ENCODE measurements around the gene RNF150. TPM values are rescaled to one million over a fixed set of nuclear protein-coding genes. Genes with fewer than 3 reads are reported as not detected.

The RNF150 gene
- total and polyA plus RNA-seq, 2 of the 8 experiments (the other 6 are each of a cell fraction or from before 2014, with no cell fraction given) = 3.4 to 4.8 TPM

DNA sequence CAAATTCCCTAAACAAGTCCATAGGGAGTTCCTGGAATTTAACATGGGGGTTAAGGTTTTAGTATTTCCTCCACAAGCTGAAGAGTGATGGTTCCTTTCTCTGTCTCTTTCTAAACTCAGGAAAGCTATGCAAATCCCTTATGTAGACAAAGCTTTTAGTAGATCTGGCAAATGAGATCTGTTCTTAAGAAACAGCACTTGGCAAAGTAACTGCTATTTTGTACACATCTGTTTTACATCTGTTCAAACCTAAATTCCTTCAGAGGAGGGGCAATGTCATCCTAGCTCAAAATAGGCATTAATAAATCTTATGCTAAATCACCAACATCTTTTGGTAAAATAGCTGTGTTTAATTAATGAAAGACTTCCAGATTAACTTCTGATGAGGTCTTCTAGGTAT lies 239.3 kb downstream of the RNF150 start:
- H4K20me1 ChIP-seq (replicated peaks in 1 of 2; ENCODE audit: control insufficient read depth in 1 of 2, insufficient read depth in 2 of 2, low read length in 2 of 2) = no peaks in the 10 kb centered on the region
- FAIRE-seq (no peak), DNase-seq (ENCODE audit: low read depth in 1 of 2, low spot score in 2 of 2) (no peak)
- H3K36me3 ChIP-seq (ENCODE audit: control insufficient read depth in 2 of 4, insufficient read depth in 4 of 4, low read length in 3 of 4) = no peaks in the 10 kb centered on the region
- H3K27me3 ChIP-seq (replicated peaks in 1 of 4; ENCODE audit: control insufficient read depth in 3 of 4, extremely low read depth in 1 of 4, insufficient read depth in 3 of 4, low read length in 3 of 4) = no peaks in the 10 kb centered on the region
- H2BK20ac ChIP-seq (ENCODE audit: low read length) = no peak overlapping the region
- H3K56ac ChIP-seq (replicated peaks; ENCODE audit: insufficient read length, low read depth, low read length) = no peak overlapping the region
- H3K79me2 ChIP-seq (ENCODE audit: control insufficient read depth in 1 of 2, insufficient read depth in 2 of 2, low read length in 2 of 2) = no peaks in the 10 kb centered on the region
- no peaks in the 10 kb centered on the region for H3K23me2 ChIP-seq (ENCODE audit: low read depth, low read length)
- POLR2A ChIA-PET (ENCODE audit: partially characterized antibody) = no interaction called here
- no peak overlapping the region for H3K4me3 ChIP-seq (ENCODE audit: extremely low read depth in 1 of 4, insufficient read depth in 2 of 4, low read depth in 3 of 4, low read length in 4 of 4)
- no peak overlapping the region for H3K4ac ChIP-seq (replicated peaks; ENCODE audit: insufficient read length, low read depth, low read length)
- H4K8ac ChIP-seq (ENCODE audit: extremely low read depth, insufficient read depth, low read length) = no peak overlapping the region
- H3K79me1 ChIP-seq (ENCODE audit: low read depth, low read length) = no peaks in the 10 kb centered on the region
- H3K9me3 ChIP-seq (ENCODE audit: insufficient read depth in 2 of 2, low read depth in 1 of 2, low read length in 1 of 2) = no peaks in the 10 kb centered on the region
- H3K23ac ChIP-seq (ENCODE audit: insufficient read length) = no peak overlapping the region
- no peak overlapping the region for H2AFZ ChIP-seq (ENCODE audit: low read length)
- no peak overlapping the region for H3K14ac ChIP-seq (ENCODE audit: insufficient read length)
- H2BK120ac ChIP-seq (replicated peaks; ENCODE audit: low read depth, low read length) = no peak overlapping the region
- no peak overlapping the region for H3K27ac ChIP-seq (ENCODE audit: low read depth, low read length)
- H4K5ac ChIP-seq (ENCODE audit: insufficient read length, low read depth, low read length) = no peak overlapping the region
- H3K4me2 ChIP-seq (ENCODE audit: insufficient read depth in 1 of 2, low read depth in 2 of 2, low read length in 2 of 2) = no peak overlapping the region
- H3K18ac ChIP-seq (ENCODE audit: extremely low read depth, low read length) = no peak overlapping the region
- no peak overlapping the region for H3K9ac ChIP-seq (replicated peaks in 1 of 4; ENCODE audit: extremely low read depth in 1 of 4, low read depth in 3 of 4, low read length in 3 of 4)
- CTCF ChIA-PET (ENCODE audit: partially characterized antibody) = interaction anchor here (1.0 to 1.8 kb wide), 2 partner anchors 8 to 257 kb away, joined by 3 to 5 read pairs; no protein-coding TSS in a partner anchor
- no peak overlapping the region for H4K91ac ChIP-seq (replicated peaks; ENCODE audit: insufficient read length, low read length)
- no peak overlapping the region for H2BK12ac ChIP-seq (ENCODE audit: low read depth, low read length)
- no peak overlapping the region for H2BK15ac ChIP-seq (ENCODE audit: low read length)
- no peaks in the 10 kb centered on the region for H3K4me1 ChIP-seq (replicated peaks in 1 of 4; ENCODE audit: control insufficient read depth in 3 of 4, insufficient read depth in 4 of 4, low read length in 3 of 4)
- no peak overlapping the region for H2BK5ac ChIP-seq (ENCODE audit: low read depth, low read length)
- H2AK5ac ChIP-seq (ENCODE audit: low read depth, low read length) = no peak overlapping the region
- TF ChIP-seq SAP30 (IDR thresholded peaks at IDR 0.05; ENCODE audit: insufficient read depth, insufficient replicate concordance, low read length) (no peak), TBP (IDR thresholded peaks at IDR 0.05; ENCODE audit: low read depth, low read length) (no peak), SUZ12 (IDR thresholded peaks at IDR 0.05; ENCODE audit: low read length) (no peak), RNF2 (IDR thresholded peaks at IDR 0.05; ENCODE audit: borderline replicate concordance, low read depth, low read length, missing control alignments, poor library complexity, severe bottlenecking) (no peak), RXRA (IDR thresholded peaks at IDR 0.05; ENCODE audit: insufficient read depth, low read depth, low read length) (no peak), RAD21 (IDR thresholded peaks at IDR 0.05 in 1 of 2, conservative IDR thresholded peaks at IDR 0.05 in 1 of 2; ENCODE audit: low read depth in 2 of 2, low read length in 2 of 2) (no peak), CEBPB (IDR thresholded peaks at IDR 0.05; ENCODE audit: low read depth, low read length) (no peak), POU5F1 (IDR thresholded peaks at IDR 0.05; ENCODE audit: low read depth, low read length) (no peak), POLR2AphosphoS5 (IDR thresholded peaks at IDR 0.05; ENCODE audit: low read depth, low read length) (no peak), SP2 (IDR thresholded peaks at IDR 0.05; ENCODE audit: low read length) (no peak), ATF3 (IDR thresholded peaks at IDR 0.05; ENCODE audit: insufficient read depth, low read depth, low read length) (no peak), HDAC2 (IDR thresholded peaks at IDR 0.05; ENCODE audit: borderline replicate concordance in 1 of 2, low read depth in 2 of 2, low read length in 2 of 2) (no peak), SRF (IDR thresholded peaks at IDR 0.05; ENCODE audit: low read depth, low read length) (no peak), FOSL1 (IDR thresholded peaks at IDR 0.05; ENCODE audit: insufficient read depth, low read depth, low read length) (no peak)

Data from H1 (cell line).